Gastrocnemius medialis (tissue), 4 donors: ENCODE measurements around the gene C19orf38.

ENCODE experiments used
- POLR2A ChIP-seq, 2 donors: fragments of 450-650 bp; IDR thresholded peaks; one replicate each; pipeline ENCODE4 v1.6.1; 2017; ENCODE audit warnings: antibody characterized with exemption in 2 of 2, mild to moderate bottlenecking in 2 of 2, moderate library complexity in 2 of 2
- TF ChIP-seq, protein P1 (sequence below), 5 experiments: fragments of 450-650 bp in 3 of 5; fragments of 200-600 bp in 2 of 5; sonication (generic) in 2 of 5; IDR thresholded peaks in 4 of 5; conservative IDR thresholded peaks in 1 of 5; 1 replicate in 4 of 5; 2 replicates in 1 of 5; pipeline ENCODE4 v1.5.1; 2016 to 2019; ENCODE audit warnings: antibody characterized with exemption in 5 of 5, mild to moderate bottlenecking in 3 of 5, moderate library complexity in 3 of 5

- TF ChIP-seq, protein P1, sequence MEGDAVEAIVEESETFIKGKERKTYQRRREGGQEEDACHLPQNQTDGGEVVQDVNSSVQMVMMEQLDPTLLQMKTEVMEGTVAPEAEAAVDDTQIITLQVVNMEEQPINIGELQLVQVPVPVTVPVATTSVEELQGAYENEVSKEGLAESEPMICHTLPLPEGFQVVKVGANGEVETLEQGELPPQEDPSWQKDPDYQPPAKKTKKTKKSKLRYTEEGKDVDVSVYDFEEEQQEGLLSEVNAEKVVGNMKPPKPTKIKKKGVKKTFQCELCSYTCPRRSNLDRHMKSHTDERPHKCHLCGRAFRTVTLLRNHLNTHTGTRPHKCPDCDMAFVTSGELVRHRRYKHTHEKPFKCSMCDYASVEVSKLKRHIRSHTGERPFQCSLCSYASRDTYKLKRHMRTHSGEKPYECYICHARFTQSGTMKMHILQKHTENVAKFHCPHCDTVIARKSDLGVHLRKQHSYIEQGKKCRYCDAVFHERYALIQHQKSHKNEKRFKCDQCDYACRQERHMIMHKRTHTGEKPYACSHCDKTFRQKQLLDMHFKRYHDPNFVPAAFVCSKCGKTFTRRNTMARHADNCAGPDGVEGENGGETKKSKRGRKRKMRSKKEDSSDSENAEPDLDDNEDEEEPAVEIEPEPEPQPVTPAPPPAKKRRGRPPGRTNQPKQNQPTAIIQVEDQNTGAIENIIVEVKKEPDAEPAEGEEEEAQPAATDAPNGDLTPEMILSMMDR (IDR thresholded peaks at IDR 0.05 in 4 of 5, conservative IDR thresholded peaks at IDR 0.05 in 1 of 5) = no peak
- TF ChIP-seq POLR2A (IDR thresholded peaks at IDR 0.05) = no peak
Observed at GRCh38 chr19:10884274-10884673, 36.1 kb downstream of the C19orf38 start.
